ENCODE results near the gene SAMD4B.
"Not testable (repeated sequence)": the region's sequence is repeated elsewhere in the genome, so short reads cannot be mapped to it uniquely, and the experiment has no call there.

Gene SAMD4B

DNA sequence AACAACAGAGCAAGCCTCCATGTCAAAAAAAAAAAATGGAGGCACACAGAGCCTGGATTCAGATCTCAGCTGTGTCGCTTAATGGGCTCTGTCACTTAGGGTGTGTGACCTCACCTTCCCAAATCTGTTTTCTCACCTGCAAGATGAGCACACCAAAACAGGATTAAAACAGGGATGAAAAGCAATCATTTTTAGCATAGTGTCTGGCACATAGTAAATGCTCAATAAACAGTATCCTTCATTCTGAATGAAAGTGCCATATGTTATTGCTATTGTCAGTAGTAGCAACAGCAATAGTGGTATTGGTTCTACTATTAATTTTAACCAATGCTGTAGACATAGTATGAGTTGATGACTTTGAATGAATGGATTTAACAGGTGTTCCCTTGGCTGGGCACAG lies 23.3 kb downstream of the SAMD4B start:
- DNase-seq (ENCODE audit: low read depth in 2 of 2) = no peak

DNA sequence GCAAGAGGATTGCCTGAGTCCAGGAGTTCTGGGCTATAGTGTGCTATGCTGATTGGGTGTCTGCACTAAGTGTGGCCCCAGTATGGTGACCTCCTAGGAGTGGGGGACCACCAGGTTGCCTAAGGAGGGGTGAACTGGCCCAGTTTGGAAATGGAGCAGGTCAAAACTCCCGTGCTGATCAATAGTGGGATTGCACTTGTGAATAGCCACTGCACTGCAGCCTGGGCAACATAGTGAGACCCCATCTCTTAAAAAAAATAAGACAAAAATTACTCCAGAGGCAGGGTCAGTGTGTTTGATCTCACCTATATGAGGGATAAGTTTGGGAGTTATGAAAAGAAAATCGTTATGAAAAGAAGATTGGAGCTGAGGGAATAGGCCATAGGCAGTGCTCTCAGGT lies 27.0 kb downstream of the SAMD4B start:
- DNase-seq (ENCODE audit: low read depth in 2 of 2) = no peak

- no peak for DNase-seq (ENCODE audit: low read depth in 2 of 2)
Observed at GRCh38 chr19:39370735-39371134, 28.5 kb downstream of the SAMD4B start.

GRCh38 chr19:39372047-39372802 lies 30.0 kb downstream of the SAMD4B start:
- no peak for DNase-seq (ENCODE audit: low read depth in 2 of 2)

- DNase-seq (ENCODE audit: low read depth in 2 of 2) = no peak
Observed at GRCh38 chr19:39372941-39373340, 30.7 kb downstream of the SAMD4B start.

- DNase-seq (ENCODE audit: low read depth in 2 of 2) = no peak
Observed at GRCh38 chr19:39375929-39376328, 33.7 kb downstream of the SAMD4B start.

- no peak for DNase-seq (ENCODE audit: low read depth in 2 of 2)
Observed at GRCh38 chr19:39377373-39378362, 35.4 kb downstream of the SAMD4B start.

DNA sequence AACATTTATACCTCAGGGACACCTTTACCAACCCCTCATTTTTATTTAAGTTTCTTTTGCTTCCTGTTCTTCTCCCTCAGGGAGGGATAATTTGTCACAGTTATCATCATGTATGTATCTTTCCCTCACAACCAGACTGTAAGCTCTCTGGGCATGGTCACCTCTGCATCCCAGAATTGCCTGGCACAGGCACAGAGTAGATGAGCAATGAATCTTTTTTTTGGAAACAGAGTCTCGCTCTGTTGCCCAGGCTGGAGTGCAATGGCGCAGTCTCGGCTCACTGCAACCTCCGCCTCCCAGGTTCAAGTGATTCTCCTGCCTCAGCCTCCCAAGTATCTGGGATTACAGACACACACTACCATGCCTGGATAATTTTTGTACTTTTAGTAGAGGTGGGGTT lies 37.1 kb downstream of the SAMD4B start:
- DNase-seq (ENCODE audit: low read depth in 2 of 2) = not testable (repeated sequence)

- DNase-seq (ENCODE audit: low read depth in 2 of 2) = no peak
Observed at GRCh38 chr19:39379865-39380396, 37.7 kb downstream of the SAMD4B start.

- no peak for DNase-seq (ENCODE audit: low read depth in 2 of 2)
Observed at GRCh38 chr19:39380521-39381502, 38.6 kb downstream of the SAMD4B start.

- no peak for DNase-seq (ENCODE audit: low read depth in 2 of 2)
Observed at GRCh38 chr19:39381910-39382611, 39.8 kb downstream of the SAMD4B start.

DNA sequence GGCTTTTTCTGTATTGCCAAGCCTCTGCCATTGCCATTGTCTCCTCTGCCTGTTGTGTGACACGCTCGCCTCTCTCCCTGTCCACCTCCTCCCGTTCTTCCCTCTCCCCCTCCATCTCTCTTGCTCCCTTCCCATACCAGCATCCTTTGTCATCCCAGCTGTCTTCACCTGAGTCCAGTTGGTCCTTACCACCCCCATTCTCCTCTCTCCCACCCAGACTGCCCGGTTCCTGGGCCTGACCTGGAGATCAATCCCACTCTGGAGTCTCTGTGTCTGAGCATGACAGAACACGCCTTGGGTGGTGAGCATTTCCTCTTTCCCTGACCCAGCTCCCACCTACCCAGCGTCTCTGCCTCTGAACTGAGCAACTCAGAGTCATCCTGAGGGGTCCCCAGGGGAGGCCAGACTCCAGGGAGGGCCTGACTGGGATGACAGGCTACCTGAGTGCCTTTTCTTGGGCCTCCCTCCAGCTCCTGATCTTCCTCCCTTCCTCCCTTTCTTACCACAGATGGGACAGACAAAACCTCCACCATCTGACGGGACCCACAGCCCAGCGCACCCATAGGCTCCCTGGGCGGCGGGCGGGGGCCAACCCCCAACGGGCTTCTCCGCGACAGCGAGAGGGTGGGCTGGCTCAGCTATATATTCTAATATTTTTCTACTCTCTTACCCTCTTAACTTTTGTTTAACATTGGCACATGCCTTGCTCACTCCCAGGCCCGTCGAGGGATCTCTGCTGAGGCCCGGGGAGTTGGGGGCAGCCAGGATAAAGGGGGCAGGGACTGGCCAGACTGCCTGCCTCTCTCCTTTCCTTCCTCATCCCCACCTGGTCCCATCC lies 41.0 kb downstream of the SAMD4B start:
- DNase-seq (ENCODE audit: low read depth in 2 of 2) = no peak

DNA sequence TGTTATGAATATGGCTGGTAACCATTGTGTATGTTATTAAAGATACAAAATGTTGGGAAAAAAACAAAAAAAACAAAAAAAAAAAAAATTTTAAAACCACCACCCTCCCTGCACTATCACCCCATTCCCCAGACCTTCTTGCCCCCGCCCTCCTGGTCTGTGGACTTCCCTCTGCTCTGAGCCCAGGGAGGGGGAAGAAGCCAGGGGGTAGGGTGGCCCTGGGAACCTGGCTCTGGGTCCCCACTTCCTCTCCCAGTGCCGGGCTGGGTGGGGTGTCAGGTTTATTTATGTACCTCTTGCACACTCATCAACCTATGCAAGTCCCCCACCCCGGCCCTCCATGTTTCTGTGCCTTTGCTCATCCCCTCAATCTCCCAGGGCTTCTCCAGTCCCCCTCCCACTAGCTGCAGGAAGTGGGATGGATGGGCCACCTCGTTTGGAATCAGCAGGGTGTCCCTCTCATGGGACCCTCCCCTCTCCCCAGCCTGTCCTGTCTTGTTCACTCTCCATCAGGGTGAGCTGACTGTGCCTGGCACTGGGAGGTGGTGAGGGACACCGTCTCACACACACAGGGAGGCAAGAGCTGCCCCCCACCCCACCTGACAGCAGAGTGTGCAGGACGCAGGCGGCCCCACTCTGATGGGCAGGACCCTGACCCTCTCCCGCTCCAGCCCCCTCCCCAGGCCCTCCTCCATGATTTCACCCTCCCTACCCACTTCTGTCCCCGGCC lies 42.8 kb downstream of the SAMD4B start:
- no peak for DNase-seq (ENCODE audit: low read depth in 2 of 2)

DNA sequence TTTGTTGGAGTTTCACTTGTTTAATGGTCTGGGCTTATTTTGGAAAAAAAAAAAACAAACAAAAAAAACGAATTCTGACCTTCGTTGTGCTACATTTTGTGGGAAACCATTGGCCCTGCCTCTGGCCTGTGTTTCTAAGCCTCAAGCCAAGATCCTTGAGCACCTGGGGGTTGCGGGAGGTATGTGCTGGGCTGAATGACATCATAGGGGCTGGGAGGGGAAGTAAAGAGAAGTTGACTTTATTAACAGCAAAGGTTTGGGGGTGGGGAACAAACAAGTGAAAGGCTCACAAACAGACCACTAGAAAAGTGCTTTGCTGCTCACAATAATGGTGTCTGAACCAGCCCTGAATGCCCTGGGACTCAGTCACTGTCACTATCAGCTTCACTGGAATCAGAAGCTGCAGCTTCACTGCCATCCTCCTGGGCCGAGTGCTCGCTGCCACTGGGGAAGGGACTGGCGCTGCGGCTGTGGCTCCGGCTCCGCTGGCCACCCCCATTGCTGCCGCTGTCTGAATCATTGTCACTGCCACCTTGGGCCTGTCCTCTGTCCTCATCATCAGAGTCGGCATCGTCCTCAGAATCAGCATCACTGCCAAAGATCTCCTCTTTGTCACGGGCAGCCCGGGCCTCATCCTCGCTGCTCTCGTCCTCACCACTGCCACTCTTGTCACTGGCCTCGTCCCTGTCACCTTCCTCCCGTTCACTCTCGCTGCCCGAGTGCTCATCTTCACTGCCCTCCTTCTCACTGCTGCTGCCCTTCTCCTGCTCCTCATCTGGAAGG lies 43.6 kb downstream of the SAMD4B start:
- DNase-seq (ENCODE audit: low read depth in 2 of 2) = no peak

DNA sequence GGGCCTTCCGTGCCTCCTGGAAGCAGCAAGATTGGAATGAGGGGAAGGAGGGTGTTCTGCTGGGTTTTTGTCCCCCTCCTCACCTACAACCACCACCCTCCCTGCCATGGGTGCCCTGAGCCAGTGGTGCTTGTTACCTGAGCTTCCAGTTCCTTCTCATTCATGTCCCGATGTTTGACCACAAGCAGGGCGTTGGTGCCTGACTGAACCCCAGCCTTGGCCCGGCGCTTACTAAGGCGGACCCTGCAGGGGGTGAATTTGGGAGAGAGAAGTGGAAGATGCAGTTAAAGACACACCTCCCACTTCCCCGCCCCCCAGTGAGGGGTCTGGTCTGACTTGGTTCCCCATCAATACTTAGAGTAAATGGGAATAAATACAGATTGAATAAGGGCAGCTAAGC lies 44.3 kb downstream of the SAMD4B start:
- no peak for DNase-seq (ENCODE audit: low read depth in 2 of 2)

- DNase-seq (ENCODE audit: low read depth in 2 of 2) = no peak
Observed at GRCh38 chr19:39388657-39389056, 46.4 kb downstream of the SAMD4B start.

DNA sequence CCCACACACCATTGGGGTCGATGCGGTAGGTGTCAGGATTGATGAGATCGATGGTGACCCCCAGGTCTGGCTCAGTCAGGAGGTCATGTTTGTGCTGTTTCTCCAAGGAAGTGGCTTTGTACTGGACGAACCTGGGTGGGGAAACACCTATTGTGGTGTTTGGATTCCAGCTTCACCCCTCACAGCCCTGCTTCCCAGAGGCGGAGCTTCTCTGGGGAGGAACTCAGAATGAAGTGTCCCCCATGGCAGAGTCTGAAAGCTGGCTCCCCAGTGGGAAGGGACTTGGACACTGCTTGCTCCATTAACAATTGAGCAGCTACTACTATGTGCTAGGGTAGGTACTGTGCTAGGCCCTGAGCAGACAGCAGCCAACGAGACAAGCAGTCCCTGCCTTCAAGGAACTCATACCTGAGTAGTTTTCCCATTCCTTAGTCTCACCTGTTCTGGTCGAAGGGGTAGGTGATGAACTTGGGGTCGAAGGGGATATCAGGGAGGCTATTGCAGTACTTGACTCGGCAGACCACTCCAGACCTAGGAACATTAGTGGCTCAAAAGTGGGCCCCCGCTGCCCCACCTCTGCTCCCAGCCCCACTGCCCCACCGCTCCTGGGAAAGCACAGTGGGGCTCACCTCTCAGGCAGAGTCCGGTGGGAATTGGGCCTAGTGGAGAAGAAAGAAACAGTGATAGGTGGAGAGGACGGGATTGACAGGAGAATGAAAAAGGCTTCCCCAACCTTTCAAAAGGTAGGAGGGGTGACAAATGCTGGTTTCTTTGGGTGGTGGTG lies 47.6 kb downstream of the SAMD4B start:
- no peak for DNase-seq (ENCODE audit: low read depth in 2 of 2)

- DNase-seq (ENCODE audit: low read depth in 2 of 2) = peak in 1 of 2 donors; percentile 60
Observed at GRCh38 chr19:39390451-39390750, 48.2 kb downstream of the SAMD4B start.
